Measurements from ENCODE around the gene LSAMP. TPM values are rescaled to one million over a fixed set of nuclear protein-coding genes. Genes with fewer than 3 reads are reported as not detected.

LSAMP gene
- total RNA-seq, 1 experiment from 2014 or later = 0.90 TPM

- no peak overlapping the region for H4K8ac ChIP-seq (replicated peaks; ENCODE audit: insufficient read length, low read depth, low read length)
- H3K4me1 Mint-ChIP-seq = peaks cover 4 to 5% of the 10 kb centered on the region in 2 experiments; a peak in 3 of 4 replicates
- no peak for DNase-seq
Measured at GRCh38 chr3:116240261-116240660, 205.0 kb downstream of the LSAMP start.

More at GRCh38 chr3:116240261-116240660, 205.0 kb downstream of the LSAMP start:
- H2AFZ ChIP-seq (ENCODE audit: low read length) = no peak overlapping the region
- no peak overlapping the region for H3K56ac ChIP-seq (ENCODE audit: insufficient read length, low read depth, low read length)
- no peak for TF ChIP-seq CTCF (conservative IDR thresholded peaks at IDR 0.05)
- no peak overlapping the region for H3K14ac ChIP-seq (ENCODE audit: insufficient read depth, low read length)
- H3K79me2 ChIP-seq (ENCODE audit: insufficient read depth, low read length) = no peaks in the 10 kb centered on the region
- no peak overlapping the region for H3K18ac ChIP-seq (ENCODE audit: insufficient read length, low read depth, low read length)
- no peak overlapping the region for H2BK20ac ChIP-seq (ENCODE audit: low read depth, low read length, poor library complexity, severe bottlenecking)
- no peak overlapping the region for H3K27ac ChIP-seq (ENCODE audit: insufficient read length, low read depth, low read length)
- H4K5ac ChIP-seq (ENCODE audit: insufficient read length, low read depth, low read length) = no peak overlapping the region
- no peaks in the 10 kb centered on the region for H4K20me1 ChIP-seq (ENCODE audit: control insufficient read depth, insufficient read depth, insufficient read length)
- H3K23ac ChIP-seq (ENCODE audit: insufficient read length, low read depth, low read length) = no peak overlapping the region
- H3K23me2 ChIP-seq (ENCODE audit: insufficient read length, low read depth, low read length, poor library complexity, severe bottlenecking) = no peaks in the 10 kb centered on the region
- no peak overlapping the region for H3T11ph ChIP-seq (ENCODE audit: low read length)
- no peaks in the 10 kb centered on the region; the same call in 1 of the 2 replicates for H3K4me1 ChIP-seq (ENCODE audit: insufficient read depth, low read length)
- Mint-ChIP-seq H3K4me3 (no peak overlapping the region), H3K27me3 (ENCODE audit: low read depth) (no peaks in the 10 kb centered on the region), H3K36me3 (ENCODE audit: insufficient read depth in 1 of 3, low read depth in 3 of 3) (no peaks in the 10 kb centered on the region), H3K9me3 (no peaks in the 10 kb centered on the region; a peak in 1 of 5 replicates), H3K27ac (no peak overlapping the region)
- H3K79me1 ChIP-seq (ENCODE audit: insufficient read depth, low read depth, low read length, poor library complexity, severe bottlenecking) = no peaks in the 10 kb centered on the region
- no peak overlapping the region for H2AK5ac ChIP-seq (ENCODE audit: insufficient read length, low read length)
- WGBS (ENCODE audit: extremely low coverage, insufficient read length, low lambda C conversion rate) = no CpG with 5 or more reads among the region's 1 CpG
- H3K27me3 ChIP-seq (ENCODE audit: insufficient read depth, low read length) = no peaks in the 10 kb centered on the region
- H3K4me2 ChIP-seq (ENCODE audit: insufficient read depth, insufficient read length, low read length) = no peak overlapping the region
- H3K4ac ChIP-seq (ENCODE audit: low read depth, low read length) = no peak overlapping the region
- H4K91ac ChIP-seq (ENCODE audit: insufficient read length, low read depth, low read length) = no peak overlapping the region
- H3K9me3 ChIP-seq (ENCODE audit: control insufficient read depth, low read depth, low read length) = no peaks in the 10 kb centered on the region
- no peak overlapping the region for H3K9ac ChIP-seq (ENCODE audit: extremely low read depth, insufficient read length, low read length)
- no peak overlapping the region for H2BK5ac ChIP-seq (ENCODE audit: insufficient read length, low read length)
- H2BK12ac ChIP-seq (ENCODE audit: insufficient read length, low read depth, low read length) = no peak overlapping the region
- H2BK15ac ChIP-seq (ENCODE audit: low read depth, low read length) = no peak overlapping the region
- H2BK120ac ChIP-seq (ENCODE audit: low read depth, low read length, poor library complexity, severe bottlenecking) = no peak overlapping the region
